HepG2 (cell line): ENCODE data around the gene C11orf86. TPM values are rescaled to one million over a fixed set of nuclear protein-coding genes. Genes with fewer than 3 reads are reported as not detected.

Experiments used
- FOXC1 ChIP-seq: sonication (generic); formaldehyde crosslinking; IDR thresholded peaks from 2 replicates; pipeline ENCODE4 v1.8.0; 2022; ENCODE audit warnings: mild to moderate bottlenecking, missing genetic modification reagents, borderline replicate concordance
- MED8 ChIP-seq: sonication (generic); formaldehyde crosslinking; IDR thresholded peaks from 2 replicates; pipeline ENCODE4 v1.8.1; 2023; ENCODE audit warnings: mild to moderate bottlenecking, missing genetic modification reagents; ENCODE audit not compliant: insufficient replicate concordance
- RFXAP ChIP-seq: sonication (generic); formaldehyde crosslinking; IDR thresholded peaks from 2 replicates; pipeline ENCODE4 v1.4.0; 2020; ENCODE audit warnings: missing genetic modification reagents, borderline replicate concordance
- TCF7L2 ChIP-seq: IDR thresholded peaks from 2 replicates; pipeline ENCODE4 v1.6.1; 2011; ENCODE audit warnings: mild to moderate bottlenecking, low read depth, low read length, moderate library complexity
- ZFP36 ChIP-seq: fragments of 150-350 bp; IDR thresholded peaks from 2 replicates; pipeline ENCODE4 v1.6.1; 2018; ENCODE audit warnings: borderline replicate concordance, low read length, low read depth; ENCODE audit not compliant: partially characterized antibody
- ZNF354B ChIP-seq: sonication (generic); formaldehyde crosslinking; IDR thresholded peaks from 2 replicates; pipeline ENCODE4 v1.8.0; 2022; ENCODE audit warnings: mild to moderate bottlenecking, missing genetic modification reagents
- ZNF451 ChIP-seq: sonication (generic); formaldehyde crosslinking; IDR thresholded peaks from 2 replicates; pipeline ENCODE4 v1.5.0; 2020; ENCODE audit warnings: mild to moderate bottlenecking, missing genetic modification reagents
- ZNF747 ChIP-seq: sonication (generic); formaldehyde crosslinking; IDR thresholded peaks from 2 replicates; pipeline ENCODE4 v1.8.1; 2023; ENCODE audit warnings: missing genetic modification reagents, mild to moderate bottlenecking, borderline replicate concordance
- polyA plus RNA-seq, 8 experiments: library from polyadenylated mRNA; depleted of rRNA in 3 of 8; stranded (reverse) in 7 of 8; unstranded in 1 of 8; fragments of >200 nt; fragmentation: Illumina TruSeq in 4 of 8; extraction: Trizol in 4 of 8; gene quantifications; 2 replicates each; pipeline versions ENCODE4 v1.2.1 to v1.2.3, GENCODE V29; 2011 to 2016; ENCODE audit warnings: low read depth in 4 of 8, missing spikeins in 1 of 8, mixed read lengths in 1 of 8; ENCODE audit not compliant: insufficient read depth in 1 of 8
- total RNA-seq, 5 experiments: library from RNA; depleted of rRNA; stranded (reverse); fragments of >200 nt; fragmentation: Illumina TruSeq; extraction: Trizol; gene quantifications; 2 replicates each; pipeline ENCODE4 v1.2.3, GENCODE V29; 2016; ENCODE audit warnings: low read depth in 1 of 5
- TF ChIP-seq, protein P1 (sequence below): sonication (generic); formaldehyde crosslinking; IDR thresholded peaks from 2 replicates; pipeline ENCODE4 v1.5.0; 2020; ENCODE audit warnings: mild to moderate bottlenecking, missing genetic modification reagents, borderline replicate concordance
- TF ChIP-seq, protein P2 (sequence below): sonication (generic); formaldehyde crosslinking; IDR thresholded peaks from 2 replicates; pipeline ENCODE4 v1.8.0; 2022; ENCODE audit warnings: mild to moderate bottlenecking, missing genetic modification reagents, borderline replicate concordance
- TF ChIP-seq, protein P3 (sequence below): sonication (generic); formaldehyde crosslinking; IDR thresholded peaks from 2 replicates; pipeline ENCODE4 v1.4.0; 2020; ENCODE audit warnings: missing genetic modification reagents

The C11orf86 gene
- total and polyA plus RNA-seq, 2 of the 13 experiments (the other 11 are each of a cell fraction or from before 2014, with no cell fraction given), result 0.11 to 0.18 TPM

DNA sequence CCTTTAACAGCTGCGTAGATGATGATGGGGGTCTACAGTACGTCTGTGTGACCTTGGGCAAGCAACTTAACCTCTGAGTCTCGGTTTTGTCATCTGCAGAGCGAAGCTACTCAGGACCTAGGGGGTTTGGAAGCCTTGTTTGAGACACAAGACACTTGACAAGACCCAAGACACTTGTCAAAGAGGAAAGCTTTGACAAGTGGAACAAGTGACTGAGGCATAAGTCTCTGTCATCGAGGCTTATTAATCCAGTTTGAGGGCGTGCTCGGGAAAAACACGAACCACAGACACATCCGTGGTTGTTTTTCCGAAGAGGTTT is 16.2 kb upstream of the C11orf86 start (continued):
- TF ChIP-seq, protein P1, sequence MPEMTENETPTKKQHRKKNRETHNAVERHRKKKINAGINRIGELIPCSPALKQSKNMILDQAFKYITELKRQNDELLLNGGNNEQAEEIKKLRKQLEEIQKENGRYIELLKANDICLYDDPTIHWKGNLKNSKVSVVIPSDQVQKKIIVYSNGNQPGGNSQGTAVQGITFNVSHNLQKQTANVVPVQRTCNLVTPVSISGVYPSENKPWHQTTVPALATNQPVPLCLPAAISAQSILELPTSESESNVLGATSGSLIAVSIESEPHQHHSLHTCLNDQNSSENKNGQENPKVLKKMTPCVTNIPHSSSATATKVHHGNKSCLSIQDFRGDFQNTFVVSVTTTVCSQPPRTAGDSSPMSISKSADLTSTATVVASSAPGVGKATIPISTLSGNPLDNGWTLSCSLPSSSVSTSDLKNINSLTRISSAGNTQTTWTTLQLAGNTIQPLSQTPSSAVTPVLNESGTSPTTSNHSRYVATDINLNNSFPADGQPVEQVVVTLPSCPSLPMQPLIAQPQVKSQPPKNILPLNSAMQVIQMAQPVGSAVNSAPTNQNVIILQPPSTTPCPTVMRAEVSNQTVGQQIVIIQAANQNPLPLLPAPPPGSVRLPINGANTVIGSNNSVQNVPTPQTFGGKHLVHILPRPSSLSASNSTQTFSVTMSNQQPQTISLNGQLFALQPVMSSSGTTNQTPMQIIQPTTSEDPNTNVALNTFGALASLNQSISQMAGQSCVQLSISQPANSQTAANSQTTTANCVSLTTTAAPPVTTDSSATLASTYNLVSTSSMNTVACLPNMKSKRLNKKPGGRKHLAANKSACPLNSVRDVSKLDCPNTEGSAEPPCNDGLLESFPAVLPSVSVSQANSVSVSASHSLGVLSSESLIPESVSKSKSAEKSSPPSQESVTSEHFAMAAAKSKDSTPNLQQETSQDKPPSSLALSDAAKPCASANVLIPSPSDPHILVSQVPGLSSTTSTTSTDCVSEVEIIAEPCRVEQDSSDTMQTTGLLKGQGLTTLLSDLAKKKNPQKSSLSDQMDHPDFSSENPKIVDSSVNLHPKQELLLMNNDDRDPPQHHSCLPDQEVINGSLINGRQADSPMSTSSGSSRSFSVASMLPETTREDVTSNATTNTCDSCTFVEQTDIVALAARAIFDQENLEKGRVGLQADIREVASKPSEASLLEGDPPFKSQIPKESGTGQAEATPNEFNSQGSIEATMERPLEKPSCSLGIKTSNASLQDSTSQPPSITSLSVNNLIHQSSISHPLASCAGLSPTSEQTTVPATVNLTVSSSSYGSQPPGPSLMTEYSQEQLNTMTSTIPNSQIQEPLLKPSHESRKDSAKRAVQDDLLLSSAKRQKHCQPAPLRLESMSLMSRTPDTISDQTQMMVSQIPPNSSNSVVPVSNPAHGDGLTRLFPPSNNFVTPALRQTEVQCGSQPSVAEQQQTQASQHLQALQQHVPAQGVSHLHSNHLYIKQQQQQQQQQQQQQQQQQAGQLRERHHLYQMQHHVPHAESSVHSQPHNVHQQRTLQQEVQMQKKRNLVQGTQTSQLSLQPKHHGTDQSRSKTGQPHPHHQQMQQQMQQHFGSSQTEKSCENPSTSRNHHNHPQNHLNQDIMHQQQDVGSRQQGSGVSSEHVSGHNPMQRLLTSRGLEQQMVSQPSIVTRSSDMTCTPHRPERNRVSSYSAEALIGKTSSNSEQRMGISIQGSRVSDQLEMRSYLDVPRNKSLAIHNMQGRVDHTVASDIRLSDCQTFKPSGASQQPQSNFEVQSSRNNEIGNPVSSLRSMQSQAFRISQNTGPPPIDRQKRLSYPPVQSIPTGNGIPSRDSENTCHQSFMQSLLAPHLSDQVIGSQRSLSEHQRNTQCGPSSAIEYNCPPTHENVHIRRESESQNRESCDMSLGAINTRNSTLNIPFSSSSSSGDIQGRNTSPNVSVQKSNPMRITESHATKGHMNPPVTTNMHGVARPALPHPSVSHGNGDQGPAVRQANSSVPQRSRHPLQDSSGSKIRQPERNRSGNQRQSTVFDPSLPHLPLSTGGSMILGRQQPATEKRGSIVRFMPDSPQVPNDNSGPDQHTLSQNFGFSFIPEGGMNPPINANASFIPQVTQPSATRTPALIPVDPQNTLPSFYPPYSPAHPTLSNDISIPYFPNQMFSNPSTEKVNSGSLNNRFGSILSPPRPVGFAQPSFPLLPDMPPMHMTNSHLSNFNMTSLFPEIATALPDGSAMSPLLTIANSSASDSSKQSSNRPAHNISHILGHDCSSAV (CRISPR knock-in tag), result no peak
- TF ChIP-seq, protein P2, sequence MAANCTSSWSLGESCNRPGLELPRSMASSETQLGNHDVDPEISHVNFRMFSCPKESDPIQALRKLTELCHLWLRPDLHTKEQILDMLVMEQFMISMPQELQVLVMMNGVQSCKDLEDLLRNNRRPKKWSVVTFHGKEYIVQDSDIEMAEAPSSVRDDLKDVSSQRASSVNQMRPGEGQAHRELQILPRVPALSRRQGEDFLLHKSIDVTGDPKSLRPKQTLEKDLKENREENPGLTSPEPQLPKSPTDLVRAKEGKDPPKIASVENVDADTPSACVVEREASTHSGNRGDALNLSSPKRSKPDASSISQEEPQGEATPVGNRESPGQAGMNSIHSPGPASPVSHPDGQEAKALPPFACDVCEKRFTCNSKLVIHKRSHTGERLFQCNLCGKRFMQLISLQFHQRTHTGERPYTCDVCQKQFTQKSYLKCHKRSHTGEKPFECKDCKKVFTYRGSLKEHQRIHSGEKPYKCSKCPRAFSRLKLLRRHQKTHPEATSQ (CRISPR knock-in tag), result 0 out of 2 replicates have a peak, but pooled peaks have one; percentile 7
- TF ChIP-seq TCF7L2, result no peak
- TF ChIP-seq ZFP36, result no peak
- no peak for TF ChIP-seq ZNF354B (CRISPR knock-in tag)
- TF ChIP-seq ZNF451, result peak; percentile 7; the same call in 1 of the 2 replicates
- no peak for TF ChIP-seq RFXAP (CRISPR knock-in tag)
- TF ChIP-seq ZNF747, result no peak
- TF ChIP-seq MED8 (CRISPR knock-in tag), result no peak
- TF ChIP-seq, protein P3, sequence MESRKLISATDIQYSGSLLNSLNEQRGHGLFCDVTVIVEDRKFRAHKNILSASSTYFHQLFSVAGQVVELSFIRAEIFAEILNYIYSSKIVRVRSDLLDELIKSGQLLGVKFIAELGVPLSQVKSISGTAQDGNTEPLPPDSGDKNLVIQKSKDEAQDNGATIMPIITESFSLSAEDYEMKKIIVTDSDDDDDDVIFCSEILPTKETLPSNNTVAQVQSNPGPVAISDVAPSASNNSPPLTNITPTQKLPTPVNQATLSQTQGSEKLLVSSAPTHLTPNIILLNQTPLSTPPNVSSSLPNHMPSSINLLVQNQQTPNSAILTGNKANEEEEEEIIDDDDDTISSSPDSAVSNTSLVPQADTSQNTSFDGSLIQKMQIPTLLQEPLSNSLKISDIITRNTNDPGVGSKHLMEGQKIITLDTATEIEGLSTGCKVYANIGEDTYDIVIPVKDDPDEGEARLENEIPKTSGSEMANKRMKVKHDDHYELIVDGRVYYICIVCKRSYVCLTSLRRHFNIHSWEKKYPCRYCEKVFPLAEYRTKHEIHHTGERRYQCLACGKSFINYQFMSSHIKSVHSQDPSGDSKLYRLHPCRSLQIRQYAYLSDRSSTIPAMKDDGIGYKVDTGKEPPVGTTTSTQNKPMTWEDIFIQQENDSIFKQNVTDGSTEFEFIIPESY (CRISPR knock-in tag), result no peak
- no peak for TF ChIP-seq FOXC1
